Stimulated activated CD8-positive, alpha-beta memory T cell treated with anti-CD3 and anti-CD28 coated beads, Interleukin-4, amount 100 ng/mL, for 24 hours (primary cell): ENCODE data around the gene BTNL8.

Experiments
- DNase-seq: peaks from one replicate; pipeline ENCODE4 v3.0.0-alpha.2; 2020; ENCODE audit warnings: low read depth

The BTNL8 gene

GRCh38 chr5:180970336-180970735 lies 71.4 kb downstream of the BTNL8 start:
- DNase-seq = no peak

GRCh38 chr5:180970875-180971274 lies 71.9 kb downstream of the BTNL8 start:
- DNase-seq = no peak

- no peak for DNase-seq
These were observed 75.8 kb downstream of the BTNL8 start for GRCh38 chr5:180974612-180975315.

- no peak for DNase-seq
These were observed 76.4 kb downstream of the BTNL8 start for GRCh38 chr5:180975338-180975737.

GRCh38 chr5:180976518-180976917 lies 77.6 kb downstream of the BTNL8 start:
- DNase-seq = no peak

GRCh38 chr5:180977852-180978251 lies 78.9 kb downstream of the BTNL8 start:
- DNase-seq = no peak

GRCh38 chr5:180982008-180982741 lies 83.2 kb downstream of the BTNL8 start:
- no peak for DNase-seq

GRCh38 chr5:180988016-180988415 lies 89.1 kb downstream of the BTNL8 start:
- no peak for DNase-seq

GRCh38 chr5:180988592-180988991 lies 89.6 kb downstream of the BTNL8 start, which contains the start of gene BTNL3:
TSS of gene BTNL3 (plus strand) at chr5:180988846. CDS start at chr5:180989029, 183 bp downstream.
- no peak for DNase-seq

GRCh38 chr5:180990086-180990881 lies 91.3 kb downstream of the BTNL8 start:
- no peak for DNase-seq

- DNase-seq = no peak
These were observed 91.9 kb downstream of the BTNL8 start for GRCh38 chr5:180990882-180991242.
